Lung (tissue), 12 donors: ENCODE measurements around the gene TNNT3. TPM values are rescaled to one million over a fixed set of nuclear protein-coding genes. Genes with fewer than 3 reads are reported as not detected.

Experiments
- ATAC-seq: fragments of 200-7000 bp; cut with Tn5 transposase; one replicate; pipeline ENCODE4 v1.9.1; 2020; ENCODE audit warnings: moderate number of reproducible peaks; ENCODE audit not compliant: insufficient read depth, low FRiP score
- DNase-seq, 3 donors: peaks; one replicate each; pipeline ENCODE4 v3.0.0-alpha.2; 2013 to 2017
- H3K27ac ChIP-seq, 2 donors: one replicate each; pipeline ENCODE4 v1.5.1; 2013; ENCODE audit warnings: mild to moderate bottlenecking in 2 of 2, moderate library complexity in 2 of 2, control low read depth in 1 of 2, inconsistent platforms in 1 of 2, low read depth in 1 of 2, low read length in 1 of 2
- H3K27me3 ChIP-seq, 3 donors: one replicate each; pipeline ENCODE4 v1.5.1; 2013; ENCODE audit warnings: low read length in 2 of 3; ENCODE audit not compliant: control insufficient read depth in 3 of 3, insufficient read depth in 3 of 3
- H3K36me3 ChIP-seq, 4 donors: one replicate each; pipeline ENCODE4 v1.5.1; 2013; ENCODE audit warnings: low read length in 4 of 4, mild to moderate bottlenecking in 1 of 4, moderate library complexity in 1 of 4; ENCODE audit not compliant: control insufficient read depth in 4 of 4, insufficient read depth in 4 of 4
- H3K4me1 ChIP-seq, 5 donors: one replicate each; pipeline ENCODE4 v1.5.1; 2013; ENCODE audit warnings: low read length in 5 of 5, mild to moderate bottlenecking in 2 of 5, moderate library complexity in 1 of 5; ENCODE audit not compliant: control insufficient read depth in 5 of 5, insufficient read depth in 5 of 5
- H3K4me3 ChIP-seq: one replicate; pipeline ENCODE4 v1.5.1; 2013; ENCODE audit warnings: mild to moderate bottlenecking, control low read depth, moderate library complexity
- H3K9ac ChIP-seq, 2 donors: one replicate each; pipeline ENCODE4 v1.5.1; 2013; ENCODE audit warnings: low read length in 2 of 2, control low read depth in 1 of 2; ENCODE audit not compliant: insufficient read depth in 1 of 2
- H3K9me3 ChIP-seq, 4 donors: one replicate each; pipeline ENCODE4 v1.5.1; 2013; ENCODE audit warnings: low read length in 3 of 4, mild to moderate bottlenecking in 1 of 4, moderate library complexity in 1 of 4; ENCODE audit not compliant: control insufficient read depth in 4 of 4, insufficient read depth in 3 of 4
- CTCF ChIP-seq: IDR thresholded peaks from 2 replicates; pipeline ENCODE4 v1.5.1; 2012; ENCODE audit warnings: mild to moderate bottlenecking; ENCODE audit errors: control extremely low read depth, extremely low read depth
- WGBS, 2 donors: extraction: QIAGEN DNeasy Blood & Tissue Kit; methylation state at CpG; one replicate each; pipeline ENCODE4 v1.1.7; 2013; 5-methylcytosine and 5-hydroxymethylcytosine counted together
- polyA plus RNA-seq, 2 donors: library from polyadenylated mRNA; stranded (reverse); fragments of 200-250 nt; gene quantifications; one replicate each; pipeline ENCODE4 v1.2.1, GENCODE V29; 2013
- total RNA-seq, 2 donors: library from RNA; depleted of rRNA in 1 of 2; stranded (reverse); fragments of >200 nt in 1 of 2; gene quantifications; one replicate each; pipeline ENCODE4 v1.2.1, GENCODE V29; 2014 to 2021
- donor health status: control.
- donor health status: control.
- donor health status: Bipolar disorder and iron deficiency.
- donor health status: healthy.
- donor health status: DM: yes; HTN: yes; CAD: no.

The TNNT3 gene
- total and polyA plus RNA-seq, 4 donors, result 1.6 to 8.0 (median 5.1) TPM

- Histone ChIP-seq H3K4me1 (peaks cover 0 to 28% (median 10%) of the 10 kb centered on the region in 5 donors), H3K9me3 (no peaks in the 10 kb centered on the region), H3K9ac (no peak overlapping the region), H3K27me3 (no peaks in the 10 kb centered on the region), H3K27ac (peak overlapping the region; percentile 43 to 93), H3K36me3 (no peaks in the 10 kb centered on the region), H3K4me3 (no peak overlapping the region)
- ATAC-seq, result no peak
- WGBS, 2 donors, result 81 to 83% methylated on average over 32 of the region's 32 CpGs
- no peak for TF ChIP-seq CTCF
- DNase-seq, result peak in 1 of 3 donors; percentile 14
These were observed 39.4 kb upstream of the TNNT3 start for GRCh38 chr11:1879941-1880720.

GRCh38 chr11:1880746-1881441 is 38.6 kb upstream of the TNNT3 start:
- 85% methylated on average over 9 of the region's 9 CpGs for WGBS, 2 donors
- Histone ChIP-seq H3K36me3 (no peaks in the 10 kb centered on the region), H3K4me3 (no peak overlapping the region), H3K4me1 (peaks cover 0 to 28% (median 10%) of the 10 kb centered on the region in 5 donors), H3K9ac (no peak overlapping the region), H3K9me3 (no peaks in the 10 kb centered on the region), H3K27ac (peak overlapping the region in 1 of 2 donors; percentile 93), H3K27me3 (no peaks in the 10 kb centered on the region)
- ATAC-seq (no peak), DNase-seq (peak in 1 of 3 donors; percentile 5)
- no peak for TF ChIP-seq CTCF

GRCh38 chr11:1881442-1882264 is 37.9 kb upstream of the TNNT3 start:
- Histone ChIP-seq H3K36me3 (no peaks in the 10 kb centered on the region), H3K9ac (no peak overlapping the region), H3K4me1 (peaks cover 0 to 23% (median 10%) of the 10 kb centered on the region in 5 donors), H3K9me3 (no peaks in the 10 kb centered on the region), H3K4me3 (no peak overlapping the region), H3K27ac (peak overlapping the region in 1 of 2 donors; percentile 93), H3K27me3 (no peaks in the 10 kb centered on the region)
- DNase-seq (peak in 1 of 3 donors; percentile 13), ATAC-seq (no peak)
- no peak for TF ChIP-seq CTCF
- WGBS, 2 donors, result 70 to 74% methylated on average over 41 to 43 of the region's 43 CpGs
